ENCODE data around the gene GID4.

GRCh38 chr17:18039535-18040260 lies 490 bp downstream of the GID4 start:
- TF ChIP-seq NFRKB (IDR thresholded peaks at IDR 0.05) (no peak), CTBP1 (IDR thresholded peaks at IDR 0.05; ENCODE audit: borderline replicate concordance) (no peak), ELF4 (IDR thresholded peaks at IDR 0.05) (no peak), TARDBP (IDR thresholded peaks at IDR 0.05) (no peak), ARNT (IDR thresholded peaks at IDR 0.05) (no peak), FOXM1 (IDR thresholded peaks at IDR 0.05; ENCODE audit: borderline replicate concordance) (no peak), PKNOX1 (IDR thresholded peaks at IDR 0.05) (no peak), SP1 (IDR thresholded peaks at IDR 0.05) (no peak)

All from HEK293T (cell line).